Suppressor macrophage (primary cell): ENCODE data around the gene THAP4.
A peak's percentile ranks its signal among the peaks of the same experiment; 100 is the strongest.

Source experiments
- DNase-seq, 4 experiments: peaks; one replicate each; pipeline ENCODE4 v3.0.0-alpha.2; 2020 to 2022

Gene THAP4

DNA sequence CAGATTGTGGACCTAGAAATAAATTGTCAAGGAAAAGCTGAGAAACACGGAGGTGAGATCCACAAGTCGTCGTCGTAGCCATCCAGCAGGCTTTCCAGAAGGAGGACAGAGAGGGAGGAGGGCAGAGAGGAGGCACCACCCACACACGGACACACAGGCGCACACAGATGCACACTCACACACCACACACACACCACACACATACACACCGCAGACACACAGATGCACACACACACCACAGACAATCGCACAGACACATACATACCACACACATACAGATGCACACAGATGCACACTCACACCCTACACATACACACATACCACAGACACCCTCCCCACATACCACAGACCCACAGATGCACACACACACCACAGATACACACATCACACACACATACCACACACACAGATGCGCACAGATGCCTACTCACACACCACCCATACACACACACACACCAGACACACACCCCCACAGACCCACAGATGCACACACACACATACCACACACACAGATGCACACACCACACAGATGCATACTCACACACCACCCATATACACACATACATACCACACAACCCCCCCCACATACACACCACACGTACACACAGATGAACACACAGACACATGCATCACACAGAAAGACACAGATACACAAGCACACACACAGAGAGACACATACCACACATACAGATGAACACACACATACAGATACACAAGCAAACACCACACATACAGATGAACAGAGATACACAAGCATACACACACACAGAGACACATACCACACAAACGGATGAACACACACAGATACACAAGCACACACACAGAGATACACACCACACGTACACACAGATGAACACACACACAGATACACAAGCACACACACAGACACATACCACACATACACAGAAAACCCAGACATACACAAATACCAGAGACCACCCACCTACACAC is 91.2 kb downstream of the THAP4 start:
- DNase-seq: no peak

DNA sequence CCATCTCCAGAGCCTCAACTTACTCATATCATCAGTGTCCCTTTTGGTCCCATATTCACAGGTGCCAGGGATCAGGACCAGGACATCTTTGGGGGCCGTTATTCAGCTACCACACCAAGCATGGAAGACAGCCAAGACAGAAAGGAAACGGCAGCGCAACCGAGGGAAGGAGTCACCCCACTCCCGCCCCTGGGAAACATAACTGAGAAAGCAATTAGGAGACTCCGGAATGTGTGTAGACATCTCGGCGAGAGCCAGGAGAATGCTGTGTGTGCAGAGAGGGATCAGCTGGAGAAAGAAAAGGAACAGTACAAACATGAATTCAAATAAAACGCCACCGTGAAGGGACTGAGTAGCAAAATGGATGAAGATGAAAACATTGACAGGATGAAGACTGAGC is 91.9 kb downstream of the THAP4 start:
- DNase-seq: no peak

DNA sequence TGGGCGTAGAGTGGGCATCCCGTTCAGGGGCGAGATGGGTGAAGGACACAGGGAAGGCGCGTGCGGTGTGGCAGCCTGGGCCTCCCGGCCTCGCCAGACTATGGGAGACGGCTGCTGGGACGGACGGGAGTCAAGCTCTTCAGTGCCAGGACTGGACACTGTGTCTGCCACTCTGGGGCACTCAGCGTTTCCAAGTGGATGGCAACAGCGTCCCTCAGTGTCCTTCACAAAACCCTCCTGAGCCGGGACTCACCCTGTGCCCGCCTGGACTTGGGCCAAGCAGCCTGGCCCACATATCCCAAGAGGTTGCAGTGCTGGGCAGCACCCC is 94.7 kb downstream of the THAP4 start:
- no peak for DNase-seq

DNA sequence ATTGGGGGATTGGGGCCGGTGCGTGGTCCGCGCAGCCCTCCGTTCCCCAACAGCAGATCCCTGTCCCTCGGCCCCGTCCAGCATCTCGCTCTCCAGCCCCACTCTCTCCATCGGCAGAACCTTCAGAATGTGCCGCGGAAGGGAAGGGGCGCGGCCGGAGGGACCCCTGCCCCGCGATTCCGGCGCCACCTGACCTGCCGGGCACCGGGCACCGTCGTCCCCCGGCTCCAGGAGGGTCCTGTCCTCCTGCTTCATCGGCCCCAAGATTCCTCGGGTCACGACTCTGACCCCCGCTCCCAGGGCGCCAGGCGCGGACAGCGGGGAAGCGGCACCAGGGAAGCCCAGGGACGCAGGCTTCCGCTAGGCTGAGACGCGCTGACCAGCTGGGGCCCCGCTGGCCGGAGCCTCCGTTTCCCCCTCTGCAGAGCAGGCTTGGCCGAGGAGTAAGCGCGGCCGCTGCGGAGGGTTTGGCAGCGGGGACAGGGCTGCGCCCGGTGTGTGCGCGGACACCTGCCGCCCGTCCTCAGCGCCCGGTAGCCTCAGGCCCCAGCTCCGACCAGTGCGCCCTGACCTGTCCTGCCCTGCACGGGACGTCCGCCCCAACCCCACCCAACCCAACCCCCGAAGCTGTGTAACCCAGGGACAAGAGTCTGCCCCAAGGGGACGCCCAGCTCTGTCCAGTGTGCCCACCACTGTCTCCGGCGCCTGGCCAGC is 95.2 kb downstream of the THAP4 start:
- no peak for DNase-seq

DNA sequence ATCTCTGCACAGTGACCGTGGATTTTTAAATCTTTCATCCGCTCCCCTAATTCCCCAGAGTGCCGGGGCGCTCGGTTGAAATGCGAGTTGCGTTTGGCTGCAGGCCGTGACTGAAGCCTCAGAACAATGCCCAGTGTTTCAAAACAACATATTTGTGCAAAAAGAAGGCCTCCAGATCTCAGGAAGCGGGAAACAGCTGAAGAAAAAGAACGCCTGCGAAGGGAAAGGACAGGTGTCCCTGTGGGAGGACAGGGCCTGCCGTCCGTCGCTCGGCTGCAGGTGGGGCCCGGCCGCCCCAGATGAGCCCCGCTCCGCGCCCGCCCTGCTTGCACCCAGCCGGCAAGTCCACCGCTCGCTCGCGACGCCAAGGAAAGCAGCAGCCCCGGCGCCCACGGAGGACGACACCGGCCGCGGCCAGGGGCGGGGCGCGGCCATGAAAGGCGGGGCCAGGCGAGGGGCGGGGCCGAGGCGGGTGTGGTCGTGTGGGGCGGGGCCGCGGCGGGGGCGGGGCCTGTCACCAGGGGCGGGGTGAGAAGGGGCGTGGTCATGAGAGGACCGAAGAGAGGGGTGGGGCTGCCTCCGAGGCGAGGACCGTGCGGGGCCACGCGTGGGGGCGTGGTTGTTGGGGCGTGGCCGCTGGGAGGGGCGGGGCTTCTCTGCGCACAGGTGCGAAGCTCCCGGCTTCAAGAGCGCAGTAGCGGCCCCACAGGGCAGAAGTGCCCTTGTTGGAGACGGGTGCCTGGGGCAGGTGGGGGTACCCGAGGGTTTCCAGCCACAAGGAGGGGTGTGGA is 96.0 kb downstream of the THAP4 start:
- DNase-seq: peak; percentile 59 to 84 (median 70)

DNA sequence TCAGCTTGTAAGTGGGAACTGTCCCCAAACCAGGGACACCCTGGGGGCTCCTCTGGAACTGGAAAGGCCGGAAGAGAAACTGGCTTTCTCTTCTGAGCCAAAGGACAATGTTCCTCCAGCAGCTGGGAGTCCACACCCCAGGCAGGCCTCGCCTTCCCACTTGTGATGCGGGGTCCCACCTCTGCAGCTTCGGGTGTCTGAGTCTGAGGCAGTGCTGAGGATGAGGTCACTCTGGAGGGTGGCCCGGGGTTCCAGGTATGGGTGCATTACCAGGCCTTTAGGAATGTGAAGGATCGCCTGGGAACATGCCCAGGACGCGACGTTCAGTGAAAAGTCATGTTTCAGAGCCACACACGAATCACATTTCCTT is 96.6 kb downstream of the THAP4 start:
- no peak for DNase-seq

DNA sequence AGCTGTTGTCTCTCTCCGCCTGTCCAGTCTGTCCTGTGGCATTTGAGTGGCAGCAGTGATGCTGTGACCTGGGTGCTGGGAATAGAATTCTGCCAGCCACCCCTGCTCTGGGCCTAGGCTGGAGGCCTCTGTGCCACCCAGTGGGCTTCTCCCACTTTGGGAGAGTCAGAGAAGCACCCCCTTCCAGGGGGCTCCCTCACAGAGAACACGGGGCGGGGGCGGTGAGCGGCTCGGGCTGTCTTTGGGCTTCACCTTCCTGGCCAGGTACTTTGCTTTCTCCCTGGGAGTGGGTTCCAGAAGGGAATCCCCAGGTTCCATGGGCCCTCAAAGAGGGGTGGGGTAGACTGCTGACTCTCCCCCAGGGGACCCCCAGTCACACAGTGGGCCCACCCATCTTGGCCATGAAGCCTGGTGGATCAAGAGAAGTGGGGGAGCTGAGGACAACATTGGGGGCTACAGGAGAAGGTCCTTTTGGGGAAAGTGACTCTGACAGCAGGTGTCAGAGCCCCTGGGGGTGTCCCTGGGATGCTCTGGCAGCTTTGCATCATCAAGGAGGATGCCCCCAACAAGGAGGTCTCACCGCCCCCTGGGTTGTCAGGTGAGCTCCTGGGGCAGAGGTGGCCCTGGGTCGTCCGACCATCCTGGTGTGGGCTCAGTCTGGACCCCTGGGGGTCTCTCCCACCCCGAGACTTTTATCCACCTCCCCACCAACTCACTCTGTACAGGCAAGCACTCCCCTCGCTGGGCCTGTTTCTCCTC is 97.2 kb downstream of the THAP4 start:
- no peak for DNase-seq

DNA sequence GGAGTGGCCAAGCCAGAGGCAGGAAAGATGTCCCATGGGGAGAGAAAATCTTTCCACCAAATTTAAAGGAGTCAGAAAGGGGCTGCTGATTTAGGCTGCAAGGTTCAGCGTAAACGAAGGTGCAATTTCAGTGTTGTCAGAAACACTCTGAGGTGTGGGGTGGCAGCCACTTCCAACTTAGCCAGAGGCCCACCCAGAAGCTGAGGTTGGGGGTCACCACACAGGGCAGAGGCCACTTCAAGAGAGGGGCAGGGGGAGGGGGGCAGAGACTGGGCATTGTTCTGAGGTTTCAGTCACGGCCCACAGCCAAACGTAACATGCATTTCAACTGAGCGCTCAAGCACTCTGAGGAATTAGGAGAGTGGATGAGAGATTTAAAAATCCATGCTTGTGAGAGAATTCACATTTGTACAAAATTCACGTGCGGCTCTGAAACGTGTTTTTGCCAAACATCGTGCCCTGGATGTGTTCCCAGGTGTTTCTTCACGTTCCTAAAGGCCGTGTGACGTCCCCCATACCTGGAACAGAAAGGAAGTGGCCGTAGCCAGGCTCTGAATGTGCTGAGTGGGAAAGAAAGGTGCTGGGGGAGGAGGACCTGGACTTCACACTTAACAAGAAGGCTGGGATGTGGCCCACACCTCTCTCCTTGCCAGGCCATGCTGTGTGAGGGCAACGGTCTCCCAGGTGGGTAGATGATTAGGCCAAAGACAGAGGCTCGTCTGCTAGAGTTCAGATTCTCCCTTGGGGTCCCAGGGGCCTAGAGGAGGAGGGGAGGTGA is 97.9 kb downstream of the THAP4 start:
- no peak for DNase-seq

DNA sequence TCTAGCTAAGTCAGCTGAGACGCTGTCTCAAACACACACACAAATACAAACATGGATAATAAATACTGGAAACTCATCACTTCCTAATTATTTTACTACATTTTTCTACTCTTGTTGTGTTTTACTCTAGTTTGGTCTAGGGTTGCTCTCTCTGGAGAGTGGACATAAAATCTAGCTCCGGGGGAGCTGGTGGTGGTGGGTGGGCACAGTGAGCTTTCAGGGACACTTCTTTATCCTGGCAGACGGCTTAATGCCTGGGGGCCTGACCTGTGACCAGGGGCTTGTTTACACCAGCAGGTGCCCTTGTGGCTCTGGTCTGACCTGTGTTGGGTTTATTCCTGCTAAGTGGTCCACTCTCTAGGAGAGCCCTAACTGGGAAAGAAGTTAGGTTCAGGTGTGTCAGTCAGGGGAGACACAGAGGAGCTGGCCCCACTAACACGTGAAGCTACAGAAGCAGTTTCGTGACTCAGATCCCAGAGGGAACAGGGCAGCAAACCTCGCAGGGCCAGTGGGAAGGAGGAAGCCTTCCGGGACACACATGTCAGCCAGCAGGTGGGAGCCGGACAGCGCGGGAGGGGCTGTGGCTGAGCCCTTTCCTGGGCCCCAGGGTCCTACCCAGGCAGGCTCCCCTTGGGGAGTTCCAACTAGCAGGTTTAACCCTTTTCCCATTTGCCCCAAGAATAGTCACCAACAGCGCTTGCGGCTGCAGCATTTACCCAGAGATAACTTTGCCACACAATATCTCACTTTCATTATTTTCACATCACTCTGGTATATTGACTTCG is 100.9 kb downstream of the THAP4 start:
- DNase-seq: no peak

DNA sequence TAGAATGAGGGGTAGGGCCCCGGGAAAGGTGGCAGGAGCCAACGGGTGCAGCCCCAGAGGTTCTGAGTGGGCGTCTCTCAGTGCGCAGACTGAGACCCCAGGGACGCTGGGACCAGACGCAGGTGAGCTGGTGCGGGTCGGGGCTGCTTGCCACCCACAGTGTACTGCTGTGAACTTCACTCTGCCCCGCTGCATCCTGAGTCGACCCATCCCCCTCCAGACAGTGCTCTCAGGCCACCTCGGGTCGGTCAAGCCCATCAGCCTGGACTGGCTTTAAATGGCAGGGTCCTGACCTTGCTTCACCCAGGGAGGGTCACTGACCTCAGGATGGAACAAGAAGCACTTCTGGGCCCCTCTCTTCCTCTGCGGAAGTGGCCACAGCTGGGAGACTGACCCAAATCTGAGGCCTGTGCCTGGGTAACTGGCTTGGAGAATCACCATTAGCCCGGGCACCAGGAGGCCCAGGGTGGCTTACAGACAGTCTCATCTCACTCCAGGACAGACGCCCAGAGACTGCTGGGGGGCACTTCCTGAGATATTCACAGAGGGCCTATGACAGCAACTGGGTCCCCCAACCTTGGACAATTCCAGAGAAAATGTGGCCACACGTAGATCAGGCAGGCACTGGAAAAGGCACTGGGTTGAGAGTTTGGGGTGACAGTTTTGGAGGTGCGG is 102.1 kb downstream of the THAP4 start:
- DNase-seq: no peak
